Psoas muscle (tissue), 8 donors: Measurements from ENCODE around the gene KNSTRN. TPM values are rescaled to one million over a fixed set of nuclear protein-coding genes. Genes with fewer than 3 reads are reported as not detected.

Experiments used
- ATAC-seq, 4 donors: fragments of 200-7000 bp; cut with Tn5 transposase; one replicate each; pipeline ENCODE4 v1.9.1; 2020; ENCODE audit warnings: moderate library complexity in 3 of 4, mild to moderate bottlenecking in 2 of 4
- DNase-seq, 2 donors: peaks; one replicate each; pipeline ENCODE4 v3.0.0-alpha.2; 2020
- H3K27ac ChIP-seq: fragments of 200-600 bp; one replicate; pipeline ENCODE4 v1.8.0; 2022
- H3K27me3 ChIP-seq, 3 donors: fragments of 200-600 bp in 1 of 3; one replicate each; pipeline versions ENCODE4 v1.6.1 to v1.8.0; 2013 to 2022; ENCODE audit warnings: low read length in 2 of 3, mild to moderate bottlenecking in 2 of 3, moderate library complexity in 1 of 3; ENCODE audit not compliant: insufficient read depth in 3 of 3
- H3K36me3 ChIP-seq, 2 donors: fragments of 200-600 bp in 1 of 2; one replicate each; pipeline versions ENCODE4 v1.6.1 to v1.8.0; 2013 to 2022; ENCODE audit warnings: low read depth in 1 of 2, mild to moderate bottlenecking in 1 of 2, moderate library complexity in 1 of 2; ENCODE audit not compliant: insufficient read depth in 1 of 2
- H3K4me1 ChIP-seq: fragments of 200-600 bp; one replicate; pipeline ENCODE4 v1.8.0; 2022
- H3K4me3 ChIP-seq: fragments of 200-600 bp; one replicate; pipeline ENCODE4 v1.8.0; 2022; ENCODE audit warnings: mild to moderate bottlenecking
- H3K9me3 ChIP-seq: fragments of 200-600 bp; one replicate; pipeline ENCODE4 v1.8.0; 2022
- CTCF ChIP-seq: fragments of 200-600 bp; IDR thresholded peaks from one replicate; pipeline ENCODE4 v1.8.0; 2022; ENCODE audit warnings: antibody characterized with exemption
- WGBS, 3 donors: extraction: QIAGEN DNeasy Blood & Tissue Kit; methylation state at CpG; one replicate each; pipeline versions ENCODE4 v1.1.6 to v1.1.7; 2013; 5-methylcytosine and 5-hydroxymethylcytosine counted together
- intact Hi-C, 2 donors: fragments of 100-400 bp; cut with DNase I; formaldehyde crosslinking; loops; one replicate each; pipeline versions ENCODE4 v1.11.0 to v1.14.2; 2022
- polyA plus RNA-seq, 3 donors: library from polyadenylated mRNA; stranded (reverse); fragments of 200-250 nt; gene quantifications; one replicate each; pipeline ENCODE4 v1.2.3, GENCODE V29; 2013
- total RNA-seq, 4 donors: library from RNA; stranded (reverse); fragmentation: NEBNext Ultra II Directional in 2 of 4; extraction: Animal tissue kit (Norgen Biotek cat#: 25700) in 2 of 4; gene quantifications; one replicate each; pipeline versions ENCODE4 v1.2.1 to v1.2.4, GENCODE V29; 2021 to 2023
- donor health status: healthy with polysubstance abuse.
- donor health status: DM: no; HTN: no; CAD: no; lungs with moderate emphysema.
- donor health status: Bipolar disorder and iron deficiency.
- donor health status: healthy.
- donor health status: DM: yes; HTN: yes; CAD: no.
- donor health status: DM: no; HTN: no; CAD: no.
- donor health status: DM: no; HTN: no; CAD: no.
- donor health status: DM: yes; HTN: yes; CAD: no.

The KNSTRN gene
- total and polyA plus RNA-seq, 7 donors: 7.7 to 21.5 (median 14.5) TPM

GRCh38 chr15:40357723-40358470 is 24.6 kb upstream of the KNSTRN start, which contains the start of gene DISP2:
Gene DISP2, plus strand, starts transcription at chr15:40358219. Its CDS starts 103 bp downstream, at chr15:40358322.
- Histone ChIP-seq H3K9me3 (no peaks in the 10 kb centered on the region), H3K27ac (peak within 1 kb of the TSS; percentile 33), H3K36me3 (no peaks in the 10 kb centered on the region), H3K4me1 (peaks cover 19% of the 10 kb centered on the region), H3K27me3 (no peaks in the 10 kb centered on the region), H3K4me3 (peak within 1 kb of the TSS; percentile 66)
- ATAC-seq (peak; percentile 87 to 92 (median 90)), DNase-seq (peak; percentile 89 to 95)
- intact Hi-C loops: no loop called here
- WGBS, 3 donors: 3 to 6% (median 5%) methylated on average over 47 to 82 of the region's 82 CpGs
- TF ChIP-seq CTCF: no peak

GRCh38 chr15:40358471-40359353 is 23.8 kb upstream of the KNSTRN start:
- peak overlapping the region; percentile 66 for H3K4me3 ChIP-seq
- H3K36me3 ChIP-seq: no peaks in the 10 kb centered on the region
- no peaks in the 10 kb centered on the region for H3K27me3 ChIP-seq
- WGBS, 3 donors: 10 to 13% (median 10%) methylated on average over 31 of the region's 31 CpGs
- no peak overlapping the region for H3K27ac ChIP-seq
- DNase-seq: peak in 1 of 2 donors; percentile 59
- peaks cover 15% of the 10 kb centered on the region for H3K4me1 ChIP-seq
- no peak for TF ChIP-seq CTCF
- intact Hi-C loops: no loop called here
- H3K9me3 ChIP-seq: no peaks in the 10 kb centered on the region
- ATAC-seq: peak in 2 of 4 donors; percentile 6 to 14

GRCh38 chr15:40360015-40360414 is 22.5 kb upstream of the KNSTRN start:
- Histone ChIP-seq H3K36me3 (no peaks in the 10 kb centered on the region), H3K4me3 (no peak overlapping the region), H3K9me3 (no peaks in the 10 kb centered on the region), H3K4me1 (peaks cover 6% of the 10 kb centered on the region), H3K27ac (no peak overlapping the region), H3K27me3 (no peaks in the 10 kb centered on the region)
- 90 to 94% (median 92%) methylated on average over 4 of the region's 4 CpGs for WGBS, 3 donors
- no peak for DNase-seq
- no peak for ATAC-seq
- intact Hi-C loops: no loop called here
- no peak for TF ChIP-seq CTCF

GRCh38 chr15:40361640-40362039 is 20.9 kb upstream of the KNSTRN start:
- no peak for ATAC-seq
- no peaks in the 10 kb centered on the region for H3K9me3 ChIP-seq
- no peak overlapping the region for H3K27ac ChIP-seq

More at GRCh38 chr15:40361640-40362039, 20.9 kb upstream of the KNSTRN start:
- Histone ChIP-seq H3K4me1 (peaks cover 13% of the 10 kb centered on the region), H3K36me3 (no peaks in the 10 kb centered on the region), H3K4me3 (no peak overlapping the region), H3K27me3 (no peaks in the 10 kb centered on the region)
- no peak for DNase-seq
- intact Hi-C loops: no loop called here
- TF ChIP-seq CTCF: no peak
- 83 to 86% (median 84%) methylated on average over 2 of the region's 2 CpGs for WGBS, 3 donors
